Measurements from ENCODE around the gene COMMD10. TPM values are rescaled to one million over a fixed set of nuclear protein-coding genes. Genes with fewer than 3 reads are reported as not detected.

COMMD10 gene
- total and polyA plus RNA-seq, 2 of the 8 experiments (the other 6 are each of a cell fraction or from before 2014, with no cell fraction given) = 16.5 to 43.4 TPM

- TF ChIP-seq, protein P1, sequence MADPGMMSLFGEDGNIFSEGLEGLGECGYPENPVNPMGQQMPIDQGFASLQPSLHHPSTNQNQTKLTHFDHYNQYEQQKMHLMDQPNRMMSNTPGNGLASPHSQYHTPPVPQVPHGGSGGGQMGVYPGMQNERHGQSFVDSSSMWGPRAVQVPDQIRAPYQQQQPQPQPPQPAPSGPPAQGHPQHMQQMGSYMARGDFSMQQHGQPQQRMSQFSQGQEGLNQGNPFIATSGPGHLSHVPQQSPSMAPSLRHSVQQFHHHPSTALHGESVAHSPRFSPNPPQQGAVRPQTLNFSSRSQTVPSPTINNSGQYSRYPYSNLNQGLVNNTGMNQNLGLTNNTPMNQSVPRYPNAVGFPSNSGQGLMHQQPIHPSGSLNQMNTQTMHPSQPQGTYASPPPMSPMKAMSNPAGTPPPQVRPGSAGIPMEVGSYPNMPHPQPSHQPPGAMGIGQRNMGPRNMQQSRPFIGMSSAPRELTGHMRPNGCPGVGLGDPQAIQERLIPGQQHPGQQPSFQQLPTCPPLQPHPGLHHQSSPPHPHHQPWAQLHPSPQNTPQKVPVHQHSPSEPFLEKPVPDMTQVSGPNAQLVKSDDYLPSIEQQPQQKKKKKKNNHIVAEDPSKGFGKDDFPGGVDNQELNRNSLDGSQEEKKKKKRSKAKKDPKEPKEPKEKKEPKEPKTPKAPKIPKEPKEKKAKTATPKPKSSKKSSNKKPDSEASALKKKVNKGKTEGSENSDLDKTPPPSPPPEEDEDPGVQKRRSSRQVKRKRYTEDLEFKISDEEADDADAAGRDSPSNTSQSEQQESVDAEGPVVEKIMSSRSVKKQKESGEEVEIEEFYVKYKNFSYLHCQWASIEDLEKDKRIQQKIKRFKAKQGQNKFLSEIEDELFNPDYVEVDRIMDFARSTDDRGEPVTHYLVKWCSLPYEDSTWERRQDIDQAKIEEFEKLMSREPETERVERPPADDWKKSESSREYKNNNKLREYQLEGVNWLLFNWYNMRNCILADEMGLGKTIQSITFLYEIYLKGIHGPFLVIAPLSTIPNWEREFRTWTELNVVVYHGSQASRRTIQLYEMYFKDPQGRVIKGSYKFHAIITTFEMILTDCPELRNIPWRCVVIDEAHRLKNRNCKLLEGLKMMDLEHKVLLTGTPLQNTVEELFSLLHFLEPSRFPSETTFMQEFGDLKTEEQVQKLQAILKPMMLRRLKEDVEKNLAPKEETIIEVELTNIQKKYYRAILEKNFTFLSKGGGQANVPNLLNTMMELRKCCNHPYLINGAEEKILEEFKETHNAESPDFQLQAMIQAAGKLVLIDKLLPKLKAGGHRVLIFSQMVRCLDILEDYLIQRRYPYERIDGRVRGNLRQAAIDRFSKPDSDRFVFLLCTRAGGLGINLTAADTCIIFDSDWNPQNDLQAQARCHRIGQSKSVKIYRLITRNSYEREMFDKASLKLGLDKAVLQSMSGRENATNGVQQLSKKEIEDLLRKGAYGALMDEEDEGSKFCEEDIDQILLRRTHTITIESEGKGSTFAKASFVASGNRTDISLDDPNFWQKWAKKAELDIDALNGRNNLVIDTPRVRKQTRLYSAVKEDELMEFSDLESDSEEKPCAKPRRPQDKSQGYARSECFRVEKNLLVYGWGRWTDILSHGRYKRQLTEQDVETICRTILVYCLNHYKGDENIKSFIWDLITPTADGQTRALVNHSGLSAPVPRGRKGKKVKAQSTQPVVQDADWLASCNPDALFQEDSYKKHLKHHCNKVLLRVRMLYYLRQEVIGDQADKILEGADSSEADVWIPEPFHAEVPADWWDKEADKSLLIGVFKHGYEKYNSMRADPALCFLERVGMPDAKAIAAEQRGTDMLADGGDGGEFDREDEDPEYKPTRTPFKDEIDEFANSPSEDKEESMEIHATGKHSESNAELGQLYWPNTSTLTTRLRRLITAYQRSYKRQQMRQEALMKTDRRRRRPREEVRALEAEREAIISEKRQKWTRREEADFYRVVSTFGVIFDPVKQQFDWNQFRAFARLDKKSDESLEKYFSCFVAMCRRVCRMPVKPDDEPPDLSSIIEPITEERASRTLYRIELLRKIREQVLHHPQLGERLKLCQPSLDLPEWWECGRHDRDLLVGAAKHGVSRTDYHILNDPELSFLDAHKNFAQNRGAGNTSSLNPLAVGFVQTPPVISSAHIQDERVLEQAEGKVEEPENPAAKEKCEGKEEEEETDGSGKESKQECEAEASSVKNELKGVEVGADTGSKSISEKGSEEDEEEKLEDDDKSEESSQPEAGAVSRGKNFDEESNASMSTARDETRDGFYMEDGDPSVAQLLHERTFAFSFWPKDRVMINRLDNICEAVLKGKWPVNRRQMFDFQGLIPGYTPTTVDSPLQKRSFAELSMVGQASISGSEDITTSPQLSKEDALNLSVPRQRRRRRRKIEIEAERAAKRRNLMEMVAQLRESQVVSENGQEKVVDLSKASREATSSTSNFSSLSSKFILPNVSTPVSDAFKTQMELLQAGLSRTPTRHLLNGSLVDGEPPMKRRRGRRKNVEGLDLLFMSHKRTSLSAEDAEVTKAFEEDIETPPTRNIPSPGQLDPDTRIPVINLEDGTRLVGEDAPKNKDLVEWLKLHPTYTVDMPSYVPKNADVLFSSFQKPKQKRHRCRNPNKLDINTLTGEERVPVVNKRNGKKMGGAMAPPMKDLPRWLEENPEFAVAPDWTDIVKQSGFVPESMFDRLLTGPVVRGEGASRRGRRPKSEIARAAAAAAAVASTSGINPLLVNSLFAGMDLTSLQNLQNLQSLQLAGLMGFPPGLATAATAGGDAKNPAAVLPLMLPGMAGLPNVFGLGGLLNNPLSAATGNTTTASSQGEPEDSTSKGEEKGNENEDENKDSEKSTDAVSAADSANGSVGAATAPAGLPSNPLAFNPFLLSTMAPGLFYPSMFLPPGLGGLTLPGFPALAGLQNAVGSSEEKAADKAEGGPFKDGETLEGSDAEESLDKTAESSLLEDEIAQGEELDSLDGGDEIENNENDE (IDR thresholded peaks at IDR 0.05; ENCODE audit: insufficient replicate concordance, low read length) = no peak
- TF ChIP-seq CBX5 (IDR thresholded peaks at IDR 0.05; ENCODE audit: low read depth, low read length) = no peak
- TF ChIP-seq, protein P2, sequence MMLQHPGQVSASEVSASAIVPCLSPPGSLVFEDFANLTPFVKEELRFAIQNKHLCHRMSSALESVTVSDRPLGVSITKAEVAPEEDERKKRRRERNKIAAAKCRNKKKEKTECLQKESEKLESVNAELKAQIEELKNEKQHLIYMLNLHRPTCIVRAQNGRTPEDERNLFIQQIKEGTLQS (IDR thresholded peaks at IDR 0.05; ENCODE audit: insufficient read depth, low read depth, low read length) = no peak
Observed at GRCh38 chr5:116130976-116131375, 46.2 kb downstream of the COMMD10 start (continued).

All from H1 (cell line).